Measurements from ENCODE around the gene TBCEL.

DNA sequence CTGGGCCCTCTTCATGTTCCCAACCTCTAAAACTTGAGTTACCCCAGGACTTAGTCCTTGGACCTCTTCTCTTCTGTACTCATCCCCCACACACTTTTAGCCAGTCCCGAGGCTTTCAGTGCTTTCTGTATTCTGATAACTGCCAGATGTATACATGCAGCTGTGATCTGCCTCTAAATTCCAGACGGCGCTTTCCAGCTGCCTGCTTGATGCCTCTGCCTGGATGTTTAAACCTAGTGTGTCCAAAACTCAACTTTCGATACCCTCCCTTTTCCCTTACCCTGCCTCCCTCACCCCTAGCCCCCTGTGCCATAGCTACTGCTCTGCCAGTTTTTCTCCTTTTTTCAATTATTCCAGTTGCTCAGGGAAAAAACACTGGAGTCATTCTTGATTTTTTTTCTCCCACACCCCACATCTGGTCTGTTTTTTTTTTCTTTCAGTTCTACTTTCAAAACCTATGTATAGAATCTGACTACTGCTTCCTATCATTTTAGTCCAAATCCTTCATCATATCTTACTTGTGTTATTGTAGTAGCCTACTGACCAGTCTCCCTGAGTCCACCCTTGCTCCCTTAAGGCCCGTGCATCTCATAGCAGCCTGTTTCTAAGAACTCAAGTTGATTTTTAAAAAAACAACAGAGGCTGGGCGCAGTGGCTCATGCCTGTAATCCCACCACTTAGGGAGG lies 44.2 kb downstream of the TBCEL start:
- TF ChIP-seq EZH2phosphoT487 (conservative IDR thresholded peaks at IDR 0.05; ENCODE audit: low read length): no peak
- no peak for TF ChIP-seq CTCF (IDR thresholded peaks at IDR 0.05; ENCODE audit: insufficient read depth, low read length, poor library complexity, severe bottlenecking)

Data from SU-DHL-6 (cell line).